GM23338 (cell line): ENCODE results near the gene SARDH. TPM values are rescaled to one million over a fixed set of nuclear protein-coding genes. Genes with fewer than 3 reads are reported as not detected.

Source experiments
- ATAC-seq: fragments of 200-7000 bp; cut with Tn5 transposase; 3 replicates; pipeline ENCODE4 v1.9.1; 2020
- DNase-seq: peaks from one replicate; pipeline ENCODE4 v3.0.0-alpha.2; 2015; ENCODE audit warnings: low spot score
- H2AFZ ChIP-seq: fragments of 200-600 bp; sonication (generic); 2 replicates; pipeline ENCODE4 v1.8.0; 2016; ENCODE audit warnings: antibody characterized with exemption, mild to moderate bottlenecking, moderate library complexity
- H3F3A ChIP-seq: fragments of 200-600 bp; sonication (generic); replicated peaks from 2 replicates; pipeline ENCODE4 v1.8.0; 2017; ENCODE audit warnings: antibody characterized with exemption, mixed run types, low read depth
- H3K27ac ChIP-seq: fragments of 200-600 bp; sonication (generic); 2 replicates; pipeline ENCODE4 v1.6.1; 2016; ENCODE audit warnings: low read depth
- H3K27me3 ChIP-seq: fragments of 200-600 bp; sonication (generic); 2 replicates; pipeline ENCODE4 v1.8.0; 2016; ENCODE audit warnings: mild to moderate bottlenecking, mixed run types, moderate library complexity; ENCODE audit not compliant: insufficient read depth
- H3K36me3 ChIP-seq: fragments of 200-600 bp; sonication (generic); 2 replicates; pipeline ENCODE4 v1.8.0; 2016; ENCODE audit warnings: mild to moderate bottlenecking; ENCODE audit not compliant: insufficient read depth
- H3K4me1 ChIP-seq: fragments of 200-600 bp; sonication (generic); 2 replicates; pipeline ENCODE4 v1.8.0; 2016; ENCODE audit warnings: mild to moderate bottlenecking, moderate library complexity; ENCODE audit not compliant: insufficient read depth
- H3K4me2 ChIP-seq: fragments of 200-600 bp; sonication (generic); 2 replicates; pipeline ENCODE4 v1.7.1; 2017; ENCODE audit warnings: mixed run types
- H3K4me3 ChIP-seq: fragments of 200-600 bp; sonication (generic); 2 replicates; pipeline ENCODE4 v1.6.1; 2016; ENCODE audit warnings: mixed run types
- H3K79me2 ChIP-seq: fragments of 200-600 bp; sonication (generic); replicated peaks from 2 replicates; pipeline ENCODE4 v1.8.0; 2017; ENCODE audit warnings: mild to moderate bottlenecking; ENCODE audit not compliant: insufficient read depth
- H3K9me2 ChIP-seq: fragments of 200-600 bp; sonication (generic); 2 replicates; pipeline ENCODE4 v1.8.0; 2017; ENCODE audit not compliant: insufficient read depth
- H4K20me1 ChIP-seq: fragments of 200-600 bp; sonication (generic); replicated peaks from 2 replicates; pipeline ENCODE4 v1.8.0; 2017; ENCODE audit warnings: mild to moderate bottlenecking; ENCODE audit not compliant: insufficient read depth
- H3K27ac Mint-ChIP-seq: 2 replicates; pipeline ENCODE4 v1.8.0; 2020; ENCODE audit warnings: inconsistent platforms, mild to moderate bottlenecking, moderate library complexity, mixed read lengths
- H3K27me3 Mint-ChIP-seq: 3 replicates; pipeline ENCODE4 v1.8.0; 2022; ENCODE audit warnings: low read depth, mild to moderate bottlenecking, moderate library complexity, mixed read lengths, inconsistent platforms; ENCODE audit not compliant: insufficient read depth, poor library complexity
- H3K36me3 Mint-ChIP-seq: 3 replicates; pipeline ENCODE4 v1.8.0; 2021; ENCODE audit warnings: low read depth, mild to moderate bottlenecking, inconsistent platforms, moderate library complexity, mixed read lengths
- H3K4me1 Mint-ChIP-seq: 3 replicates; pipeline ENCODE4 v1.8.0; 2020; ENCODE audit warnings: mild to moderate bottlenecking, inconsistent platforms, mixed read lengths
- H3K4me3 Mint-ChIP-seq: 3 replicates; pipeline ENCODE4 v1.8.0; 2021; ENCODE audit warnings: moderate library complexity, mild to moderate bottlenecking, inconsistent platforms, mixed read lengths
- H3K9me3 Mint-ChIP-seq: 3 replicates; pipeline ENCODE4 v1.8.0; 2020; ENCODE audit warnings: moderate library complexity, mild to moderate bottlenecking, inconsistent platforms, mixed read lengths
- CREB1 ChIP-seq: fragments of 250-450 bp; sonication (Bioruptor Pico); IDR thresholded peaks from 2 replicates; pipeline ENCODE4 v1.5.0; 2020; ENCODE audit warnings: low read depth, mild to moderate bottlenecking, moderate library complexity
- CTCF ChIP-seq, 2 experiments: fragments of 200-600 bp in 1 of 2; sonication (generic) in 1 of 2; conservative IDR thresholded peaks; 2 replicates each; pipeline versions ENCODE4 v1.5.1 to v1.6.1; 2016 to 2017; ENCODE audit warnings: antibody characterized with exemption in 2 of 2, low read depth in 2 of 2, mild to moderate bottlenecking in 2 of 2, moderate library complexity in 1 of 2
- ETS1 ChIP-seq: IDR thresholded peaks from 2 replicates; pipeline ENCODE4 v1.6.1; 2016; ENCODE audit warnings: antibody characterized with exemption
- EZH2 ChIP-seq: fragments of 200-600 bp; sonication (generic); IDR thresholded peaks from one replicate; pipeline ENCODE4 v1.8.0; 2017; ENCODE audit warnings: antibody characterized with exemption, mild to moderate bottlenecking, low read depth; ENCODE audit not compliant: unreplicated experiment
- EZH2phosphoT487 ChIP-seq: fragments of 200-600 bp; sonication (generic); IDR thresholded peaks from one replicate; pipeline ENCODE4 v1.8.1; 2018; ENCODE audit warnings: antibody characterized with exemption; ENCODE audit not compliant: unreplicated experiment
- JUNB ChIP-seq: IDR thresholded peaks from one replicate; pipeline ENCODE4 v1.6.1; 2016; ENCODE audit warnings: antibody characterized with exemption; ENCODE audit not compliant: unreplicated experiment
- NANOG ChIP-seq: IDR thresholded peaks from 2 replicates; pipeline ENCODE4 v1.6.1; 2016; ENCODE audit warnings: antibody characterized with exemption, borderline replicate concordance
- POLR2AphosphoS5 ChIP-seq: IDR thresholded peaks from 2 replicates; pipeline ENCODE4 v1.6.1; 2016; ENCODE audit warnings: antibody characterized with exemption, low read depth
- REST ChIP-seq: IDR thresholded peaks from one replicate; pipeline ENCODE4 v1.6.1; 2018; ENCODE audit warnings: antibody characterized with exemption; ENCODE audit not compliant: unreplicated experiment
- STAT1 ChIP-seq: IDR thresholded peaks from one replicate; pipeline ENCODE4 v1.6.1; 2016; ENCODE audit warnings: antibody characterized with exemption; ENCODE audit not compliant: unreplicated experiment
- ZNF114 ChIP-seq: fragments of 250-450 bp; sonication (Bioruptor Pico); IDR thresholded peaks from 2 replicates; pipeline ENCODE4 v1.5.0; 2020; ENCODE audit warnings: mild to moderate bottlenecking, moderate library complexity
- ZNF331 ChIP-seq: fragments of 250-450 bp; sonication (Bioruptor Pico); IDR thresholded peaks from 2 replicates; pipeline ENCODE4 v1.5.0; 2020; ENCODE audit warnings: low read depth, mild to moderate bottlenecking, moderate library complexity
- ZNF462 ChIP-seq: fragments of 250-450 bp; sonication (Bioruptor Pico); IDR thresholded peaks from 2 replicates; pipeline ENCODE4 v1.5.0; 2020; ENCODE audit warnings: mild to moderate bottlenecking, moderate library complexity
- polyA plus RNA-seq: library from polyadenylated mRNA; unstranded; fragments of >200 nt; fragmentation: Nextera tagmentation; extraction: Ambion mirVana; gene quantifications from 2 replicates; pipeline ENCODE4 v1.2.1, GENCODE V29; 2016
- total RNA-seq: library from RNA; depleted of rRNA; stranded (reverse); fragments of >200 nt; shearing (Covaris generic); gene quantifications from 2 replicates; pipeline ENCODE4 v1.2.3, GENCODE V29; 2014

SARDH gene
- total and polyA plus RNA-seq, 2 experiments from 2014 or later = 2.8 to 10.4 TPM

GRCh38 chr9:133650026-133650425 is 88.1 kb downstream of the SARDH start:
- no peaks in the 10 kb centered on the region for H3K27me3 ChIP-seq
- no peak overlapping the region for H2AFZ ChIP-seq
- no peaks in the 10 kb centered on the region for H4K20me1 ChIP-seq
- H3K4me1 ChIP-seq = no peaks in the 10 kb centered on the region
- TF ChIP-seq ETS1 = no peak
- TF ChIP-seq EZH2 = no peak
- TF ChIP-seq EZH2phosphoT487 = no peak
- no peak for TF ChIP-seq POLR2AphosphoS5
- no peak for TF ChIP-seq ZNF462 (CRISPR knock-in tag)
- TF ChIP-seq REST = no peak
- TF ChIP-seq CREB1 (CRISPR knock-in tag) = no peak
- no peak for TF ChIP-seq NANOG
- TF ChIP-seq ZNF331 (CRISPR knock-in tag) = no peak
- no peak for TF ChIP-seq JUNB
- no peak for TF ChIP-seq CTCF (conservative IDR thresholded peaks at IDR 0.05; ENCODE audit: low read depth in 2 of 2)
- TF ChIP-seq STAT1 = no peak
- TF ChIP-seq ZNF114 (CRISPR knock-in tag) = no peak
- no peak for ATAC-seq
- Mint-ChIP-seq H3K27me3 (peaks cover 1% of the 10 kb centered on the region), H3K4me1 (peaks cover 4% of the 10 kb centered on the region), H3K4me3 (no peak overlapping the region), H3K27ac (no peak overlapping the region), H3K9me3 (no peaks in the 10 kb centered on the region), H3K36me3 (no peaks in the 10 kb centered on the region)
- H3K27ac ChIP-seq = no peak overlapping the region
- no peaks in the 10 kb centered on the region for H3K36me3 ChIP-seq
- H3K9me2 ChIP-seq = no peaks in the 10 kb centered on the region
- no peak overlapping the region for H3K4me2 ChIP-seq
- H3F3A ChIP-seq = no peaks in the 10 kb centered on the region
- no peak for DNase-seq
- H3K4me3 ChIP-seq = no peak overlapping the region
- no peaks in the 10 kb centered on the region for H3K79me2 ChIP-seq
